Measurements from ENCODE around the gene ACOT12. TPM values are rescaled to one million over a fixed set of nuclear protein-coding genes. Genes with fewer than 3 reads are reported as not detected.

The ACOT12 gene
- total and polyA plus RNA-seq, 8 donors: not detected

DNA sequence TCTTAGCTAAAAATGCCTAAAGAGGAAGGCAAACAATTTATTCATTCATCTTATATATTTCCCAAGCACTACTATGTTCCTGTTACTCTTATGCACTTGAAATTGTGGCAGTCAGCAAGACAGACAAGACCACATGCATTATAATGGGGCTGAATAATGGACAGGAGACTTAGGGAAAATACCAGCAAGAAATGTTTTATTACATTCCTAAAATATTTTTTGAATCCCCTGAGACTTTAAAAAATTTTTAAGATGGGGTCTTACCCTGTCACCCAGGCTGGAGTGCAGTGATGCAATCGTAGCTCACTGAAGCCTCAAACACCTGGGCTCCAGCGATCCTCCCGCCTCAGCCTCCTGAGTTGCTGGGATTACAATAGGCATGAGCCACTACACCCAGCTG lies 79.4 kb downstream of the ACOT12 start:
- H3K9me3 ChIP-seq: no peaks in the 10 kb centered on the region
- H3K27ac ChIP-seq: no peak overlapping the region
- no peaks in the 10 kb centered on the region for H3K27me3 ChIP-seq
- DNase-seq: no peak
- H3K36me3 ChIP-seq: peaks cover 0 to 56% (median 51%) of the 10 kb centered on the region in 4 donors
- intact Hi-C loops (cut with DNase I; ENCODE audit: low total_unique reads): no loop called here
- H3K4me1 ChIP-seq: no peaks in the 10 kb centered on the region
- no peak for TF ChIP-seq EP300 (IDR thresholded peaks at IDR 0.05)
- TF ChIP-seq POLR2AphosphoS5 (IDR thresholded peaks at IDR 0.05): no peak
- no peak for TF ChIP-seq POLR2A (IDR thresholded peaks at IDR 0.05)
- TF ChIP-seq, protein P1, sequence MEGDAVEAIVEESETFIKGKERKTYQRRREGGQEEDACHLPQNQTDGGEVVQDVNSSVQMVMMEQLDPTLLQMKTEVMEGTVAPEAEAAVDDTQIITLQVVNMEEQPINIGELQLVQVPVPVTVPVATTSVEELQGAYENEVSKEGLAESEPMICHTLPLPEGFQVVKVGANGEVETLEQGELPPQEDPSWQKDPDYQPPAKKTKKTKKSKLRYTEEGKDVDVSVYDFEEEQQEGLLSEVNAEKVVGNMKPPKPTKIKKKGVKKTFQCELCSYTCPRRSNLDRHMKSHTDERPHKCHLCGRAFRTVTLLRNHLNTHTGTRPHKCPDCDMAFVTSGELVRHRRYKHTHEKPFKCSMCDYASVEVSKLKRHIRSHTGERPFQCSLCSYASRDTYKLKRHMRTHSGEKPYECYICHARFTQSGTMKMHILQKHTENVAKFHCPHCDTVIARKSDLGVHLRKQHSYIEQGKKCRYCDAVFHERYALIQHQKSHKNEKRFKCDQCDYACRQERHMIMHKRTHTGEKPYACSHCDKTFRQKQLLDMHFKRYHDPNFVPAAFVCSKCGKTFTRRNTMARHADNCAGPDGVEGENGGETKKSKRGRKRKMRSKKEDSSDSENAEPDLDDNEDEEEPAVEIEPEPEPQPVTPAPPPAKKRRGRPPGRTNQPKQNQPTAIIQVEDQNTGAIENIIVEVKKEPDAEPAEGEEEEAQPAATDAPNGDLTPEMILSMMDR (IDR thresholded peaks at IDR 0.05): no peak
- WGBS, 5 donors: 95 to 97% (median 95%) methylated on average over 3 of the region's 3 CpGs
- no peak overlapping the region for H3K4me3 ChIP-seq

- TF ChIP-seq, protein P1 (IDR thresholded peaks at IDR 0.05): no peak
- TF ChIP-seq POLR2AphosphoS5 (IDR thresholded peaks at IDR 0.05): no peak
- TF ChIP-seq POLR2A (IDR thresholded peaks at IDR 0.05): no peak
- TF ChIP-seq EP300 (IDR thresholded peaks at IDR 0.05): no peak
- Histone ChIP-seq H3K27me3 (no peaks in the 10 kb centered on the region), H3K36me3 (peaks cover 0 to 65% (median 58%) of the 10 kb centered on the region in 4 donors), H3K4me1 (no peaks in the 10 kb centered on the region), H3K4me3 (no peak overlapping the region), H3K9me3 (no peaks in the 10 kb centered on the region), H3K27ac (no peak overlapping the region)
- intact Hi-C loops (cut with DNase I; ENCODE audit: low total_unique reads): no loop called here
- DNase-seq: no peak
- 88 to 98% (median 90%) methylated on average over 3 of the region's 3 CpGs for WGBS, 5 donors
Observed at GRCh38 chr5:81313686-81314085, 80.2 kb downstream of the ACOT12 start.

GRCh38 chr5:81313278-81313677 lies 80.7 kb downstream of the ACOT12 start:
- peaks cover 0 to 68% (median 60%) of the 10 kb centered on the region in 4 donors for H3K36me3 ChIP-seq
- H3K27me3 ChIP-seq: no peaks in the 10 kb centered on the region
- DNase-seq: no peak
- H3K4me1 ChIP-seq: no peaks in the 10 kb centered on the region
- H3K27ac ChIP-seq: no peak overlapping the region
- no peak for TF ChIP-seq POLR2AphosphoS5 (IDR thresholded peaks at IDR 0.05)
- no peaks in the 10 kb centered on the region for H3K9me3 ChIP-seq
- H3K4me3 ChIP-seq: no peak overlapping the region
- intact Hi-C loops (cut with DNase I; ENCODE audit: low total_unique reads): no loop called here

- H3K27ac ChIP-seq: no peak overlapping the region
- 67 to 92% (median 86%) methylated on average over 1 of the region's 1 CpG for WGBS, 5 donors
- TF ChIP-seq POLR2AphosphoS5 (IDR thresholded peaks at IDR 0.05) (no peak), EP300 (IDR thresholded peaks at IDR 0.05) (no peak), POLR2A (IDR thresholded peaks at IDR 0.05) (no peak)
- TF ChIP-seq, protein P1 (IDR thresholded peaks at IDR 0.05): no peak
- DNase-seq: no peak
- H3K27me3 ChIP-seq: no peaks in the 10 kb centered on the region
- no peak overlapping the region for H3K4me3 ChIP-seq
- H3K4me1 ChIP-seq: no peaks in the 10 kb centered on the region
- H3K9me3 ChIP-seq: no peaks in the 10 kb centered on the region
- intact Hi-C loops (cut with DNase I; ENCODE audit: low total_unique reads): no loop called here
- H3K36me3 ChIP-seq: peaks cover 0 to 70% (median 63%) of the 10 kb centered on the region in 4 donors
Observed at GRCh38 chr5:81310402-81311063, 83.4 kb downstream of the ACOT12 start.

DNA sequence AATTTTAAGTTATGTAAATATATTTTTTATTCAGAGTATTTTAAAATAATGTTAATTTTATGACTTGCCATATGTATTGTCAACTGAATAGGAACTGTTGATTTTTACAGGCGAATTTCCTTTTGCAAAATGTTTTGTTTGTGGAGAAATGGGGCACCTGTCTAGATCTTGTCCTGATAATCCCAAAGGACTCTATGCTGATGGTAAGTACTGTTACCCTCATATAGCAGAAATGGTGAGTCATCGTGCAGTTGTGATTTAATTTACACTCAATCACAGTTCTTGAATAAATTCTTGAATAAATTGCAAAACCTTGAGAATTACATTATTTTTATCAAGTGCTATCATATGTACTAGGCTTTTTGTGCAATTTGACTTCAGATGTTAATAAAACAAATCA lies 85.1 kb downstream of the ACOT12 start:
- H3K9me3 ChIP-seq: no peaks in the 10 kb centered on the region
- no peak for TF ChIP-seq EP300 (IDR thresholded peaks at IDR 0.05)
- TF ChIP-seq POLR2A (IDR thresholded peaks at IDR 0.05): no peak
- TF ChIP-seq, protein P1 (IDR thresholded peaks at IDR 0.05): no peak
- TF ChIP-seq POLR2AphosphoS5 (IDR thresholded peaks at IDR 0.05): no peak
- DNase-seq: no peak
- peaks cover 0 to 67% (median 61%) of the 10 kb centered on the region in 4 donors for H3K36me3 ChIP-seq
- no peaks in the 10 kb centered on the region for H3K27me3 ChIP-seq
- H3K4me3 ChIP-seq: no peak overlapping the region
- WGBS, 5 donors: 91 to 96% (median 93%) methylated on average over 2 of the region's 2 CpGs
- intact Hi-C loops (cut with DNase I; ENCODE audit: low total_unique reads): no loop called here
- no peak overlapping the region for H3K27ac ChIP-seq
- H3K4me1 ChIP-seq: peaks cover 0 to 7% (median under 1%) of the 10 kb centered on the region in 4 donors
